ENCODE results near the gene ARAF.

ARAF gene

DNA sequence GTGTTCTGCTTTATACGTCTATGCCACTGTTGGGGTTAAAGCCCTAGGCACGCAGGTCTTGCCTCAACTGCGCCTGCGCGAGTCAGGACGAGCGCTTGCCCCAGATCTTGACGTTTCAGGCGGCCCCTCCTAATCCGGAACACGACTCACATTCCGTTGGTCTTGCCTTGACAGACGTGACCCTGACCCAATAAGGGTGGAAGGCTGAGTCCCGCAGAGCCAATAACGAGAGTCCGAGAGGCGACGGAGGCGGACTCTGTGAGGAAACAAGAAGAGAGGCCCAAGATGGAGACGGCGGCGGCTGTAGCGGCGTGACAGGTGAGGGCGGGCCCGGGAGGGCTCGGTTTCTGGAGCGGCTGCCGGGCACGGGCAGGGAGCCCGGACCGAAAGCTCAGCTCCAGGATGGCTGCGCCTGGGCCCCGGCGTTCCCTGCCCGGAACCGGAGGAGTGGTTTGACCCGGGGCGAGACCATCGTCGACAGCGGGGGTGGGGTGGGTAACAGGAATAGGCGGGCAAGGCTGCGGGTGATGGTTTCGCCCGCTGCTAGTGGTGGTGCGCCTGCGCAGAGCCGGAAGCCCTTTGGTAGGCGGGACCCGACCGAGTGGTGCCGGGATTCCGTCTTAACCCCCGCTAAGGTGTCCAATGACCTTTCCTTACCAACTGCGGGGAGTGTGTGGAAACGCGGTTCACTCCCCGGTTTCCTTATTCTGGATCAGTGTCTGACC lies at the start of gene ARAF:
Gene ARAF, plus strand, starts transcription at position 272 of the 725 bp plus-strand sequence. CDS start 1,763 bp downstream, outside the sequence.
- peak; percentile 99 for DNase-seq (ENCODE audit: low spot score)

GRCh38 chrX:47512383-47512782 lies 48.6 kb upstream of the ARAF start:
- DNase-seq (ENCODE audit: low spot score): peak; percentile 30

GRCh38 chrX:47513034-47513965 lies 47.7 kb upstream of the ARAF start:
- peak; percentile 29 for DNase-seq (ENCODE audit: low spot score)

DNA sequence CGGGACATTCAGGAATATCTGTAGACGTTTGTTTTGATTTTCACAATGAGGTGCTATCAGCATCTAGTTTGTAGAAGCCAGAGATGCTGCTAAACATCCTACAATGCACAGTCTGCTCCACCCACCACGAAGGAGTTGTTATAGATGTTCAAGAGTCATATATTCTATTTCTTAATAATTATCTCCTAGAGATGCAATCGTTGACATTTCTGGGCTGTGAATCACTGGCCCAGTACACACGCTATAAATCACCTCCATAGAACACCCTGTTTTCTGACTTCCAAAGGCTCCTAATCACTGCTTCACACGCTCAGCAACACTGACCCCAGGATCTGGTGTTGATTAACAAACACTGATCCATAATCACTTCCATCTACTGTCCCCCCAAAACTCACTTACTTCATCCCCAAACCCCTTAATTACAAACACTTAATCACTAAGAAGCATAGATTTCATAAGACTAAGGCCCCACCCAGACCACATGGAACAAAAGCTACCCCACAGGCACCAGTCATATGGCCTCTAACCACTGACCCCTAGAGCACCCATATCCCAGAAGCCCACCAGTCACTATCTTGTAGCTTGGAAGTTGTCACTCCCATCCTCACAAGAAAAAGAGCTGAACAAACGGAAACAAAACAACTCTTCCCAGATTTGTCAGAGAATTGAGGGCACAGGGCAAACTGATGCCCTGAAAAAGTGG lies 46.3 kb upstream of the ARAF start:
- no peak for DNase-seq (ENCODE audit: low spot score)

GRCh38 chrX:47515941-47516665 lies 44.9 kb upstream of the ARAF start:
- no peak for DNase-seq (ENCODE audit: low spot score)

DNA sequence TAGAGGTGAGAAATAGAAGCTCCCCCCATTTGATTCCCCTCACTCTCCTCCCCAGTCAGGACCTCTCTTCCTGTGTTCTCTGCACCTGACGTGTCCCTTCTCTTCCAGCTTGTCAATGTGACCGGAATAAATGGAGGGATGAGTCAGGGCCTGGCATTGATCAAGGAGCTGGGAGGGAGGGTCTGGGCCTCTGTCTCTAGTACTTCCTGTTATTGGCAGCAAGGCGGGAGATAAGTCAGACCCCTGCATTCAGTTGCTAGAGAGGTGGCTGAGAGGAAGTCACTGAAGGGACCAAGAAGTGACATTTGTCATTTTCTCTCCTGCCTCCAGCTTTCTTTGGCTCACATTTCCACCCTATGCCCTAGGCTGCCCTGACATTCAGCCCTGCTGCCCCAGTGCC lies 42.9 kb upstream of the ARAF start:
- DNase-seq (ENCODE audit: low spot score): no peak

DNA sequence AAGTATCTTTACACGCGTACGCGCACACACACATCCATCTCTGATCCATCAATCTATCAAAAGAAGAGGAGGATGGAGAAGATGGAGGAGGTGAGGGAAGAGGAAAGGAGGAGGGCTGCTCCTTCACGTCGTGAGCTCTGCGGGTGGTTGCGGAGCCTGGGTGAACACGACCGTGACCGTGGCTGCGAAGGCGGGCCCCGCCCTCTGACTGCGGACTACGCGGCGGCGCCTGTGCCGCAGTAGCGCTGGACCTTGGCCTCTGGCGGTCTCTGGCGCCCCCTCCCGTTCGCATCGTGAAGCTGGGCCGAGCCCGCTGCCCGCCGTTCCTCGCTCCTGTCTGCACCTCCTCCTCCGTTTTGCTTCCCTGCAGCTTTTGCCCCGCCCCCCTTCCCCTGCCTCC lies 37.7 kb upstream of the ARAF start:
- peak; percentile 74 for DNase-seq (ENCODE audit: low spot score)

DNA sequence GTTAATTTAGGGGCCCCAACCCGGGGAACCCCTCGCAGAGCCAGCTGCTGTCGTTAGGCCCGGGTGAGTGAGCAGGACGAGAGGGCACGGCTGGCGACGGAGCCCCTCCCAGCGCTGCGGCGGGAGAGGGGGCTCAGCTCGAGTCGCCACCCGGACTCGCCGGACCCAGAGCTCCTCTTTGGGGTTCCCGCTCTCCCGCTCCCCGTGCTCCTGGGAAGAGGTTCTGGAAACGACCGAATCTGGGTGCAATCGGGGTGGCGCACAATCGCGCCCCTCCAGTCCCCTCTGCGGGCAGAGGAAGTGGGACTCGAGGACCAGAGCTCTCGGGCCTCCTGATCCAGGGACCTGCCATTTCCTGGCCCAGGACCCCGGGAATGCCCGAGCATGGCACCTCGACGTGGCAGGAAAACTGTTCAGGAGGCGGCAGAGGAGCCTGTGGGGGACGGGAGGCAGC lies 37.3 kb upstream of the ARAF start:
- DNase-seq (ENCODE audit: low spot score): no peak

GRCh38 chrX:47529548-47529947 lies 31.5 kb upstream of the ARAF start:
- no peak for DNase-seq (ENCODE audit: low spot score)

DNA sequence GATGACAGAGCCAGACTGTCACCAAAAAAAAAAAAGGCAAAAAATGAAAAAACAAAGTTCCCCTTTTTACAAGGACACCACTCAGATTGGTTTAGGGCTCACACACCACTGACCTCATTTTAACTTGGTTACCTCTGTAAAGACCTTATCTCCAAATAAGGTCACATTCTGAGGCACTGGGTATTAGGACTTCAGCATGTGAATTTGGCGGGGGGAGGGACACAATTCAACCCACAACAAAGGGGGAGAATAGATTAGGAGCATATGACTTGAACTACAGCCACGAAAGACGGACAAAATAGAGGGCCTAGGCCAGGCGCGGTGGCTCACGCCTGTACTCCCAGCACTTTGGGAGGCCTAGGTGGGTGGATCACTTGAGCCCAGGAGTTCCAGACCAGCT lies 31.0 kb upstream of the ARAF start:
- DNase-seq (ENCODE audit: low spot score): no peak

GRCh38 chrX:47539860-47540259 lies 21.1 kb upstream of the ARAF start:
- no peak for DNase-seq (ENCODE audit: low spot score)

DNA sequence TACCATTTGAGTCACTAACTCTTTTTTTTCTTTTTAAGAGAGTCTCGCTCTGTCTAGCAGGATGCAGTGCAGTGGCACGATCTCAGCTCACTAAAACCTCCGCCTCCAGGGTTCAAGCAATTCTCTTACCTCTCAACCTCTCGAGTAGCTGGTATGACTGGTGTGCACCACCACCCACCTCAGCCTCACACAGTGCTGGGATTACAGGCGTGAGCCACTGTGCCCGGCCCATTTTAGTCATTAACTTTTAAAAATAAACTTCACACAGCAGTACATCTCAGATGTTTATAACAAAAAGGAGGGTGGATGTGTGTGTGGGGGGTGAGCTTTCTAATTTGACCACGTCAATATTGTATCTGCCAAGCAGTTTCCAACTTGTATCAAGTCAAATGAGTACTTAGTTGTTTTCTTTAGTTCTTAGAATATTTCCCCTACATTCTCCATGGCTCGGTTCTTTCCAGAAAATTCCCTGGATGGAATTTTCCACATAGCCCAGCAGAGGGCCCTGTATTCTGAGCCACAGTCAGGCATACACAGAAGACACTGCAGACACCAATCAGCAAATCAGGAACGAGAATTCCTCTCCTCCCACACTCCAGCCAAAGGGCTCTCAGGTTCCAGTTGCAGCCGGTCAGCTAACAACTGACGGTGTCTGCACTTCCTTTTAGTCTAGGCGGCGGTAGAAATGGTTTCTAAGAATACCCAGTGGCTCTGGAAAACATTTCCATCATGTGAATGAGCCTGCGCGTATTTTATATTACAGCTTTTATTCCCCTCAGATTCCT lies 20.1 kb upstream of the ARAF start:
- DNase-seq (ENCODE audit: low spot score): no peak

GRCh38 chrX:47543496-47543895 lies 17.5 kb upstream of the ARAF start:
- DNase-seq (ENCODE audit: low spot score): no peak

- peak; percentile 77 for DNase-seq (ENCODE audit: low spot score)
Measured at GRCh38 chrX:47556045-47556623, 4.9 kb upstream of the ARAF start.

DNA sequence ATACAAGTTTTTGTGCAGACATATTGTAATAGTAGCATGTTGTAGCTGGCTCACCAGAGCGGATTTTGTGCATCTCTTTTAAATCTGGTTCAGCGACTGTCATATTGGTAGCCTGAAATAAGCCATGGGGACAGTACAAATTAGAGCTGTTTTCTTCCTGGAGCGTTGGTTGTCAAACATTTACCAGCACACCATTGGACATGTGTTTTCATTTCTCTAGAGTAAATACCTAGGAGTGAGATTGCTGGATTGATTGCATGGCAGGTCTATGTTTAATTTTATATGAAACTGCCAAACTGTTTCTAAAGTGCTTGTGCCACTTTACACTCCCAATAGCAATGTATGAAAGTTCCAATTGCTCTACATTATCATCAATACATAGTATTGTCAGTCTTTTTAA lies 2.6 kb upstream of the ARAF start:
- DNase-seq (ENCODE audit: low spot score): no peak

- DNase-seq (ENCODE audit: low spot score): peak; percentile 8
Measured at GRCh38 chrX:47560179-47560933, 649 bp upstream of the ARAF start.

DNA sequence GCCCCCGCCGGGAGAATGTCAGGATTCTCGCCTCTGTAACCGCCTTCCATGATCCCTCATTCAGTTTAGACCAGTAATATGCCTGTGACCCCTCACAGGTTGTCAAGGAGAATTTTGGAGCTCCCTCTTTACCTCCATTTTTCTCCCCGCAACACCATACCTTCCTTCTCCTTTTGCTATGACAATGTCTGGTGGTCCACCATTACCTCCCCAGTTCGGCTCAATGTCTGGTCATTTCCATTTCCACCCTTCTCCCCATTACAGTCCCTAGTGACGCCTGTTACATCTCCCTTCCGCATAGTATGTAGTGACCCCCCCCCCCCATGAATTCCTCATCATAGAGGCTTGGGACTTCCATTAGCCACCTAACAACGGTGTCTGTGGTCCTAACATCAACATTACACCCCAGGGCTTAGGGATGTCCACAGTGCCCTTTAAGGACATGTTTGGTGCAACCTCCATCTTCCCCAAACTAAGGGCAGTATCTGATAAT lies 700 bp downstream of the ARAF start:
- no peak for DNase-seq (ENCODE audit: low spot score)

GRCh38 chrX:47562615-47563243 lies 1.7 kb downstream of the ARAF start:
- DNase-seq (ENCODE audit: low spot score): peak; percentile 41

- no peak for DNase-seq (ENCODE audit: low spot score)
Measured at GRCh38 chrX:47563801-47564315, 2.9 kb downstream of the ARAF start.
